B cell (primary cell): Measurements from ENCODE around the gene NMB. TPM values are rescaled to one million over a fixed set of nuclear protein-coding genes. Genes with fewer than 3 reads are reported as not detected.

Experiments
- ATAC-seq: fragments of 200-7000 bp; cut with Tn5 transposase; one replicate; pipeline ENCODE4 v1.10.0; 2021; ENCODE audit warnings: low read depth, mild to moderate bottlenecking, moderate number of reproducible peaks, moderate library complexity
- CTCF ChIA-PET: fragments of 350-600 bp; sonication (Branson Sonifier 250); formaldehyde crosslinking; loops from one replicate; lab custom pipeline; 2021; ENCODE audit warnings: antibody characterized with exemption, inconsistent platforms; lab: Charles Lee
- POLR2A ChIA-PET: fragments of 350-600 bp; sonication (Branson Sonifier 250); formaldehyde crosslinking; loops from one replicate; lab custom pipeline; 2021; ENCODE audit warnings: antibody characterized with exemption; lab: Charles Lee
- DNase-seq: peaks from one replicate; pipeline ENCODE4 v3.0.0; 2013
- H2AFZ ChIP-seq: 2 replicates; pipeline ENCODE4 v1.6.1; 2012; ENCODE audit warnings: mild to moderate bottlenecking, low read depth, low read length; ENCODE audit not compliant: insufficient read depth, poor library complexity, severe bottlenecking
- H3K27ac ChIP-seq, 2 donors: 1 replicate in 1 of 2; 2 replicates in 1 of 2; pipeline ENCODE4 v1.5.1; 2012 to 2013; ENCODE audit warnings: low read length in 2 of 2, mild to moderate bottlenecking in 2 of 2, moderate library complexity in 1 of 2
- H3K27me3 ChIP-seq, 4 experiments: fragments of 200-600 bp in 1 of 4; sonication (generic) in 1 of 4; replicated peaks in 1 of 4; 1 replicate in 2 of 4; 2 replicates in 2 of 4; pipeline versions ENCODE4 v1.6.1 to v1.7.0; 2013 to 2016; ENCODE audit warnings: low read length in 3 of 4, mild to moderate bottlenecking in 2 of 4, mixed read lengths in 1 of 4, moderate library complexity in 1 of 4; ENCODE audit not compliant: insufficient read depth in 4 of 4, control insufficient read depth in 3 of 4; ENCODE audit errors: control extremely low read depth in 1 of 4
- H3K36me3 ChIP-seq, 2 experiments: replicated peaks in 1 of 2; 1 replicate in 1 of 2; 2 replicates in 1 of 2; pipeline versions ENCODE4 v1.6.1 to v1.7.1; 2013; ENCODE audit warnings: low read length in 1 of 2; ENCODE audit not compliant: insufficient read depth in 2 of 2, control insufficient read depth in 1 of 2; ENCODE audit errors: control extremely low read depth in 1 of 2, extremely low read depth in 1 of 2
- H3K4me1 ChIP-seq, 2 donors: fragments of 200-600 bp in 1 of 2; sonication (generic) in 1 of 2; 1 replicate in 1 of 2; 2 replicates in 1 of 2; pipeline versions ENCODE4 v1.5.1 to v1.6.1; 2013 to 2017; ENCODE audit warnings: low read length in 2 of 2; ENCODE audit not compliant: control insufficient read depth in 2 of 2, insufficient read depth in 2 of 2
- H3K4me2 ChIP-seq: replicated peaks from 2 replicates; pipeline ENCODE3; 2012; ENCODE audit warnings: mild to moderate bottlenecking, low read depth, low read length; ENCODE audit not compliant: poor library complexity, severe bottlenecking
- H3K4me3 ChIP-seq, 5 experiments: fragments of 200-600 bp in 1 of 5; sonication (generic) in 1 of 5; 1 replicate in 3 of 5; 2 replicates in 2 of 5; pipeline versions ENCODE4 v1.5.1 to v1.7.0; 2011 to 2016; ENCODE audit warnings: low read length in 4 of 5, mild to moderate bottlenecking in 4 of 5, low read depth in 2 of 5, control low read depth in 1 of 5, moderate library complexity in 1 of 5; ENCODE audit not compliant: insufficient read depth in 1 of 5; ENCODE audit errors: control extremely low read depth in 1 of 5, extremely low read depth in 1 of 5
- H3K79me2 ChIP-seq: fragments of 200-600 bp; sonication (generic); one replicate; pipeline ENCODE4 v1.6.0; 2016; ENCODE audit warnings: low read length; ENCODE audit not compliant: control insufficient read depth, insufficient read depth
- H3K9ac ChIP-seq: fragments of 200-600 bp; sonication (generic); 2 replicates; pipeline ENCODE4 v1.6.1; 2017; ENCODE audit warnings: mild to moderate bottlenecking, low read length, moderate library complexity
- H3K9me3 ChIP-seq, 3 donors: one replicate each; pipeline versions ENCODE4 v1.6.1 to v1.7.1; 2013; ENCODE audit warnings: low read length in 2 of 3; ENCODE audit not compliant: control insufficient read depth in 2 of 3, insufficient read depth in 1 of 3; ENCODE audit errors: control extremely low read depth in 1 of 3
- H4K20me1 ChIP-seq: 2 replicates; pipeline ENCODE4 v1.6.0; 2012; ENCODE audit warnings: mild to moderate bottlenecking, low read length; ENCODE audit not compliant: insufficient read depth, control insufficient read depth, poor library complexity, severe bottlenecking
- H3K27ac Mint-ChIP-seq: one replicate; pipeline ENCODE4 v1.8.0; 2021; ENCODE audit warnings: mixed read lengths
- H3K27me3 Mint-ChIP-seq: one replicate; pipeline ENCODE4 v1.8.0; 2021; ENCODE audit warnings: mixed read lengths
- H3K4me1 Mint-ChIP-seq: one replicate; pipeline ENCODE4 v1.8.0; 2021; ENCODE audit warnings: mixed read lengths
- H3K4me3 Mint-ChIP-seq: one replicate; pipeline ENCODE4 v1.8.0; 2021; ENCODE audit warnings: mixed read lengths
- H3K9me3 Mint-ChIP-seq: one replicate; pipeline ENCODE4 v1.8.0; 2022; ENCODE audit warnings: mixed read lengths; ENCODE audit not compliant: insufficient read depth
- CTCF ChIP-seq: fragments of 200-600 bp; IDR thresholded peaks from one replicate; pipeline ENCODE4 v1.8.0; 2022; ENCODE audit warnings: antibody characterized with exemption, mild to moderate bottlenecking
- EZH2 ChIP-seq: IDR thresholded peaks from 2 replicates; pipeline ENCODE4 v1.6.1; 2012; ENCODE audit warnings: borderline replicate concordance, low read depth, mild to moderate bottlenecking, moderate library complexity, low read length; ENCODE audit not compliant: insufficient read depth, poor library complexity, severe bottlenecking
- WGBS: methylation state at CpG from one replicate; pipeline ENCODE4 v1.1.5; 2013; ENCODE audit warnings: missing lambda C conversion rate; ENCODE audit not compliant: insufficient coverage; 5-methylcytosine and 5-hydroxymethylcytosine counted together
- intact Hi-C: fragments of 100-400 bp; cut with micrococcal nuclease; formaldehyde crosslinking; loops from one replicate; pipeline ENCODE4 v1.10.0; 2022
- polyA plus RNA-seq: library from polyadenylated mRNA; depleted of rRNA; stranded (reverse); fragments of >200 nt; gene quantifications from 2 replicates; pipeline ENCODE4 v1.2.3, GENCODE V29; 2012
- total RNA-seq, 2 donors: library from RNA; stranded (reverse); fragments of 120-200 nt in 1 of 2; gene quantifications; 1 replicate in 1 of 2; 2 replicates in 1 of 2; pipeline versions ENCODE4 v1.2.3 to v1.2.4, GENCODE V29; 2013 to 2022

Gene NMB
- total and polyA plus RNA-seq, 2 donors (not counting 1 experiment from before 2014, with no cell fraction given) = 2.3 to 3.0 TPM

DNA sequence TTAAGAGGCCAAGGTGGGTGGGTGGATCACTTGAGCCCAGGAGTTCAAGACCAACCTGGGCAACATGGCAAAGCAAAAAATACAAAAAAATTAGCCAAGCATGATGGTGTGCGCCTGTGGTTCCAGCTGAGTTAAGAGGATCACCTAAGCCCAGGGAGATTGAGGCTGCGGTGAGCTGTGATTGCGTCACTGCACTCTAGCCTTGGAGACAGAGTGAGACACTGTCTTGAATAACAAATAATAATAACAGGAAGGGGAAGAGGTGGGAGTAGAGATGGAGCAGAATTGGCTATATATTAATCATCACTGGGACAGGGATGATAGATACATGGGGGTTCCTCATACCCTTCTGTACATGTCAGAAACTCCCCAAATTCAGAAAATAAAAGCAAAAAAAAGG is 23.8 kb upstream of the NMB start:
- no peak overlapping the region for H3K4me3 ChIP-seq
- peak; percentile 21 for DNase-seq
- H3K79me2 ChIP-seq = peaks cover 25% of the 10 kb centered on the region
- H4K20me1 ChIP-seq = no peaks in the 10 kb centered on the region
- no peaks in the 10 kb centered on the region for H3K9me3 Mint-ChIP-seq
- WGBS = 66% methylated on average over 3 of the region's 3 CpGs
- ATAC-seq = peak; percentile 58
- peak overlapping the region; percentile 58 for H3K27ac Mint-ChIP-seq
- H3K27me3 Mint-ChIP-seq = no peaks in the 10 kb centered on the region
- peaks cover 6 to 13% of the 10 kb centered on the region in 2 donors for H3K4me1 ChIP-seq
- no peaks in the 10 kb centered on the region for H3K9me3 ChIP-seq
- no peak overlapping the region for H3K27ac ChIP-seq
- no peak for TF ChIP-seq CTCF
- TF ChIP-seq EZH2 = no peak
- H3K4me3 Mint-ChIP-seq = no peak overlapping the region
- ChIA-PET POLR2A (no interaction called here), CTCF (interaction anchor here (1.5 kb wide), 1 partner anchor 93 kb away, joined by 3 read pairs; no protein-coding TSS in a partner anchor)
- H2AFZ ChIP-seq = no peak overlapping the region
- intact Hi-C loops = no loop called here
- H3K9ac ChIP-seq = no peak overlapping the region
- H3K4me2 ChIP-seq = no peak overlapping the region
- peaks cover 15% of the 10 kb centered on the region for H3K4me1 Mint-ChIP-seq
- peaks cover 7 to 50% of the 10 kb centered on the region in 2 experiments for H3K36me3 ChIP-seq
- no peaks in the 10 kb centered on the region for H3K27me3 ChIP-seq

DNA sequence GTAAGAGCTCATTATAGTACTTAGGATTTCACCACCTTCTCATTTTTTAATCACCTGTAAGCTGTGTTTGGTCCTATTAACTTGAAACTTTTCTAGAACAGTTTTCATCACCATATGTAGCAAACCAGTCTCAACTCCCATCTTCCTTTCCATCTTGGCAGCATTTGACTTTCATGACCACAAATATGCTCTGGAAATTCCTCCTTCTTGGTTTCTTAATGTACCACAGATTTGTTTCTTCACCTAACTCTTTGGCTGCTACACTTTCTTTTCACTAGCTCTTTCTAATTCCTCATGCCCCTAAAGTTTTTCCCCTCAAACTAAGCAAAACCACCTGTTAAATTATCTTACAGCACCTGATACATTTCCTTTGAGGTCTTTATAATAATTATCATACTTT is 13.2 kb upstream of the NMB start:
- ATAC-seq (no peak), DNase-seq (no peak)
- no peak overlapping the region for H2AFZ ChIP-seq
- H3K27ac ChIP-seq = no peak overlapping the region
- no peaks in the 10 kb centered on the region for H3K27me3 ChIP-seq
- no peaks in the 10 kb centered on the region for H3K79me2 ChIP-seq
- no peak overlapping the region for H3K9ac ChIP-seq
- peaks cover 9% of the 10 kb centered on the region for H4K20me1 ChIP-seq
- H3K27ac Mint-ChIP-seq = peak overlapping the region; percentile 22
- no peaks in the 10 kb centered on the region for H3K9me3 ChIP-seq
- intact Hi-C loops = no loop called here
- H3K27me3 Mint-ChIP-seq = no peaks in the 10 kb centered on the region
- H3K4me3 Mint-ChIP-seq = no peak overlapping the region
- TF ChIP-seq EZH2 (no peak), CTCF (no peak)
- CTCF ChIA-PET = interaction anchor here (0.5 to 0.8 kb wide), 2 partner anchors 13 to 64 kb away, joined by 3 read pairs; partner anchors contain the start of gene NMB
- no peaks in the 10 kb centered on the region for H3K4me1 Mint-ChIP-seq
- no peak overlapping the region for H3K4me2 ChIP-seq
- no peak overlapping the region for H3K4me3 ChIP-seq
- H3K36me3 ChIP-seq = peaks cover 0 to 56% of the 10 kb centered on the region in 2 experiments
- POLR2A ChIA-PET = no interaction called here
- no peaks in the 10 kb centered on the region for H3K4me1 ChIP-seq
- no peaks in the 10 kb centered on the region for H3K9me3 Mint-ChIP-seq
